Panc1 (cell line): ENCODE data around the gene NEK1. TPM values are rescaled to one million over a fixed set of nuclear protein-coding genes. Genes with fewer than 3 reads are reported as not detected.
"Not testable (repeated sequence)": the region's sequence is repeated elsewhere in the genome, so short reads cannot be mapped to it uniquely, and the experiment has no call there.

Source experiments
- ATAC-seq: fragments of 200-7000 bp; cut with Tn5 transposase; 2 replicates; pipeline ENCODE4 v1.9.1; 2020; ENCODE audit warnings: mild to moderate bottlenecking, moderate library complexity
- BruUV-seq: library from RNA; stranded (reverse); fragments of 400-500 nt; replicated peaks from 2 replicates; lab custom pipeline; 2021; lab: Mats Ljungman, UMichigan
- CTCF ChIA-PET: fragments of 300-600 bp; sonication (Branson Sonifier 250); formaldehyde crosslinking; loops from one replicate; lab custom pipeline; 2022; ENCODE audit warnings: antibody characterized with exemption; lab: Charles Lee
- POLR2A ChIA-PET: fragments of 300-600 bp; sonication (Branson Sonifier 250); formaldehyde crosslinking; loops from one replicate; lab custom pipeline; 2022; ENCODE audit warnings: antibody characterized with exemption; lab: Charles Lee
- DNase-seq: peaks from one replicate; pipeline ENCODE4 v3.0.0-alpha.2; 2010; ENCODE audit warnings: low read depth, low spot score
- H3K27ac ChIP-seq: 2 replicates; pipeline ENCODE4 v1.5.1; 2011; ENCODE audit warnings: mild to moderate bottlenecking, low read length, inconsistent platforms
- H3K27me3 ChIP-seq: fragments of 200-500 bp; sonication (Bioruptor generic); 2 replicates; pipeline ENCODE4 v1.6.0; 2014; ENCODE audit warnings: low read length, inconsistent platforms; ENCODE audit not compliant: control insufficient read depth, insufficient read depth
- H3K36me3 ChIP-seq: fragments of 200-500 bp; sonication (Bioruptor generic); 2 replicates; pipeline ENCODE4 v1.5.1; 2014; ENCODE audit warnings: inconsistent platforms, mild to moderate bottlenecking, low read length, moderate library complexity; ENCODE audit not compliant: control insufficient read depth, insufficient read depth
- H3K4me1 ChIP-seq: 2 replicates; pipeline ENCODE4 v1.5.1; 2011; ENCODE audit warnings: inconsistent platforms, mild to moderate bottlenecking, low read length, moderate library complexity; ENCODE audit not compliant: control insufficient read depth, insufficient read depth
- H3K4me3 ChIP-seq, 2 experiments: 2 replicates each; pipeline ENCODE4 v1.5.1; 2011 to 2012; ENCODE audit warnings: low read depth in 2 of 2, low read length in 2 of 2, mild to moderate bottlenecking in 2 of 2, inconsistent platforms in 1 of 2, moderate library complexity in 1 of 2
- H3K9me3 ChIP-seq: fragments of 200-500 bp; sonication (Bioruptor generic); 2 replicates; pipeline ENCODE4 v1.5.1; 2014; ENCODE audit warnings: low read depth, mild to moderate bottlenecking, inconsistent platforms, low read length, moderate library complexity; ENCODE audit not compliant: control insufficient read depth, insufficient read depth
- POLR2AphosphoS5 ChIP-seq: IDR thresholded peaks from 2 replicates; pipeline ENCODE4 v1.6.1; 2012; ENCODE audit warnings: mild to moderate bottlenecking, low read depth, low read length, moderate library complexity
- SIN3A ChIP-seq: IDR thresholded peaks from 2 replicates; pipeline ENCODE4 v1.6.1; 2012; ENCODE audit warnings: low read depth, mild to moderate bottlenecking, low read length, moderate library complexity, borderline replicate concordance; ENCODE audit not compliant: insufficient read depth
- TCF7L2 ChIP-seq: IDR thresholded peaks from 2 replicates; pipeline ENCODE4 v1.6.1; 2011; ENCODE audit warnings: mild to moderate bottlenecking, low read depth, low read length, inconsistent platforms
- in situ Hi-C: cut with HindIII; loops from 2 replicates; pipeline ENCODE4 v1.10.0; 2016; ENCODE audit warnings: low sequenced_read_pairs, low pct_unique_long_range_greater_than_20kb
- intact Hi-C: fragments of 100-400 bp; cut with micrococcal nuclease; formaldehyde crosslinking; loops from one replicate; pipeline ENCODE4 v1.10.0; 2022; ENCODE audit not compliant: unreplicated experiment
- total RNA-seq: library from RNA; stranded (reverse); gene quantifications from one replicate; pipeline ENCODE4 v1.2.1, GENCODE V29; 2021; ENCODE audit not compliant: unreplicated experiment
- TF ChIP-seq, protein P1 (sequence below): fragments of 450-650 bp; IDR thresholded peaks from 2 replicates; pipeline ENCODE4 v1.5.1; 2017; ENCODE audit warnings: mild to moderate bottlenecking
- TF ChIP-seq, protein P2 (sequence below), 2 experiments: IDR thresholded peaks; 2 replicates each; pipeline ENCODE4 v1.6.1; 2011 to 2012; ENCODE audit warnings: low read depth in 2 of 2, control low read depth in 1 of 2, low read length in 1 of 2, mild to moderate bottlenecking in 1 of 2, moderate library complexity in 1 of 2; ENCODE audit not compliant: insufficient read depth in 1 of 2

Gene NEK1
- total RNA-seq, 1 experiment from 2014 or later, result 9.2 TPM

DNA sequence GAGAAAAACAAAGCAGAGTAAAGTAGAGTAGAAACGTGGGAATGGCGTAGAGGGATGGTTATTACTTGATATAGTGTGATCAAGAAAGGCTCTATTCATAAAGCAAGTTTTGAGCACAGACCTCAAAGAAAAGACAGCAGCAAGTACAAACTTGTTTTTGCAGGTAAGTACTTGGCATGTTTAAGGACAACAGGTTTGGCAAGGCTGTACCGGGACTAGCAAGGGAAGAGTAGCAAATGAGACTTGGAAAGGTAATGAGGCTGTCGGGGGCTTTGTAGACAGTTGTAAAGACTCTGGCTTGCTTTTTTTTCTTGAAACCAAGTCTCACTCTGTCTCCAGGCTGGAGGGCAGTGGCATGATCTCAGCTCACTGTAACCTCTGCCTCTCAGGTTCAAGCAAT, 40.9 kb downstream of the NEK1 start:
- no peaks in the 10 kb centered on the region for H3K9me3 ChIP-seq
- H3K4me3 ChIP-seq, result no peak overlapping the region
- TF ChIP-seq TCF7L2 (no peak), SIN3A (no peak), POLR2AphosphoS5 (no peak)
- TF ChIP-seq, protein P1, sequence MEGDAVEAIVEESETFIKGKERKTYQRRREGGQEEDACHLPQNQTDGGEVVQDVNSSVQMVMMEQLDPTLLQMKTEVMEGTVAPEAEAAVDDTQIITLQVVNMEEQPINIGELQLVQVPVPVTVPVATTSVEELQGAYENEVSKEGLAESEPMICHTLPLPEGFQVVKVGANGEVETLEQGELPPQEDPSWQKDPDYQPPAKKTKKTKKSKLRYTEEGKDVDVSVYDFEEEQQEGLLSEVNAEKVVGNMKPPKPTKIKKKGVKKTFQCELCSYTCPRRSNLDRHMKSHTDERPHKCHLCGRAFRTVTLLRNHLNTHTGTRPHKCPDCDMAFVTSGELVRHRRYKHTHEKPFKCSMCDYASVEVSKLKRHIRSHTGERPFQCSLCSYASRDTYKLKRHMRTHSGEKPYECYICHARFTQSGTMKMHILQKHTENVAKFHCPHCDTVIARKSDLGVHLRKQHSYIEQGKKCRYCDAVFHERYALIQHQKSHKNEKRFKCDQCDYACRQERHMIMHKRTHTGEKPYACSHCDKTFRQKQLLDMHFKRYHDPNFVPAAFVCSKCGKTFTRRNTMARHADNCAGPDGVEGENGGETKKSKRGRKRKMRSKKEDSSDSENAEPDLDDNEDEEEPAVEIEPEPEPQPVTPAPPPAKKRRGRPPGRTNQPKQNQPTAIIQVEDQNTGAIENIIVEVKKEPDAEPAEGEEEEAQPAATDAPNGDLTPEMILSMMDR, result no peak
- TF ChIP-seq, protein P2, sequence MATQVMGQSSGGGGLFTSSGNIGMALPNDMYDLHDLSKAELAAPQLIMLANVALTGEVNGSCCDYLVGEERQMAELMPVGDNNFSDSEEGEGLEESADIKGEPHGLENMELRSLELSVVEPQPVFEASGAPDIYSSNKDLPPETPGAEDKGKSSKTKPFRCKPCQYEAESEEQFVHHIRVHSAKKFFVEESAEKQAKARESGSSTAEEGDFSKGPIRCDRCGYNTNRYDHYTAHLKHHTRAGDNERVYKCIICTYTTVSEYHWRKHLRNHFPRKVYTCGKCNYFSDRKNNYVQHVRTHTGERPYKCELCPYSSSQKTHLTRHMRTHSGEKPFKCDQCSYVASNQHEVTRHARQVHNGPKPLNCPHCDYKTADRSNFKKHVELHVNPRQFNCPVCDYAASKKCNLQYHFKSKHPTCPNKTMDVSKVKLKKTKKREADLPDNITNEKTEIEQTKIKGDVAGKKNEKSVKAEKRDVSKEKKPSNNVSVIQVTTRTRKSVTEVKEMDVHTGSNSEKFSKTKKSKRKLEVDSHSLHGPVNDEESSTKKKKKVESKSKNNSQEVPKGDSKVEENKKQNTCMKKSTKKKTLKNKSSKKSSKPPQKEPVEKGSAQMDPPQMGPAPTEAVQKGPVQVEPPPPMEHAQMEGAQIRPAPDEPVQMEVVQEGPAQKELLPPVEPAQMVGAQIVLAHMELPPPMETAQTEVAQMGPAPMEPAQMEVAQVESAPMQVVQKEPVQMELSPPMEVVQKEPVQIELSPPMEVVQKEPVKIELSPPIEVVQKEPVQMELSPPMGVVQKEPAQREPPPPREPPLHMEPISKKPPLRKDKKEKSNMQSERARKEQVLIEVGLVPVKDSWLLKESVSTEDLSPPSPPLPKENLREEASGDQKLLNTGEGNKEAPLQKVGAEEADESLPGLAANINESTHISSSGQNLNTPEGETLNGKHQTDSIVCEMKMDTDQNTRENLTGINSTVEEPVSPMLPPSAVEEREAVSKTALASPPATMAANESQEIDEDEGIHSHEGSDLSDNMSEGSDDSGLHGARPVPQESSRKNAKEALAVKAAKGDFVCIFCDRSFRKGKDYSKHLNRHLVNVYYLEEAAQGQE (IDR thresholded peaks at IDR 0.05; ENCODE audit: insufficient read depth in 1 of 2, low read depth in 2 of 2, low read length in 1 of 2), result no peak
- DNase-seq (no peak), ATAC-seq (no peak)
- BruUV-seq, result no TSS peak
- H3K27me3 ChIP-seq, result no peaks in the 10 kb centered on the region
- no peak overlapping the region for H3K27ac ChIP-seq
- H3K4me1 ChIP-seq, result no peaks in the 10 kb centered on the region
- intact Hi-C loops (no loop called here), in situ Hi-C loops (no loop called here)
- ChIA-PET CTCF (no interaction called here), POLR2A (no interaction called here)
- no peaks in the 10 kb centered on the region for H3K36me3 ChIP-seq

DNA sequence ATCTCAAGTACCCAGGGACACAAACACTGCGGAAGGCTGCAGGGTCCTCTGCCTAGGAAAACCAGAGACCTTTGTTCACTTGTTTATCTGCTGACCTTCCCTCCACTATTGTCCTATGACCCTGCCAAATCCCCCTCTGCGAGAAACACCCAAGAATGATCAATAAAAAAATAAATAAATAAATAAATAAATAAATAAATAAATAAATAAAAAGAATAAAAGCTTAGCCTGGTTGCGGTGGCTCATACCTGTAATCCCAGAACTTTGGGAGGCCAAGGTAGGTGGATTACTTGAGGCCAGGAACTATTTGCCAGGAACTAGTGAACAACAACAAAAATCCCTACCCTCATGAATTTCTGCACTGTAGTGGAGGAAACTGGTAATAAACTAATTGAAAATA, 41.4 kb downstream of the NEK1 start:
- H3K4me1 ChIP-seq, BruUV-seq, H3K36me3 ChIP-seq, POLR2A ChIA-PET, intact Hi-C loops, H3K27me3 ChIP-seq, in situ Hi-C loops, H3K9me3 ChIP-seq, H3K4me3 ChIP-seq, DNase-seq, H3K27ac ChIP-seq, CTCF ChIA-PET, ATAC-seq: not testable (repeated sequence)

DNA sequence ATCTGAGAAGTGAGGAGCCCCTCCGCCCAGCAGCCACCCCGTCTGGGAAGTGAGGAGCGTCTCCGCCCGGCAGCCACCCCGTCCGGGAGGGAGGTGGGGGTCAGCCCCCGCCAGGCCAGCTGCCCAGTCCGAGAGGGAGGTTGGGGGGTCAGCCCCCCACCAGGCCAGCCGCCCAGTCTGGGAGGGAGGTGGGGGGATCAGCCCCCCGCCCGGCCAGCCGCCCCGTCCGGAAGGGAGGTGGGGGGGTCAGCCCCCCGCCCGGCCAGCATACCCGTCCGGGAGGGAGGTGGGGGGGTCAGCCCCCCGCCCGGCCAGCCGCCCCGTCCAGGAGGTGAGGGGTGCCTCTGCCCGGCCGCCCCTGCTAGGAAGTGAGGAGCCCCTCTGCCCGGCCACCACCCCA, 42.1 kb downstream of the NEK1 start:
- BruUV-seq, in situ Hi-C loops, H3K27ac ChIP-seq, CTCF ChIA-PET, ATAC-seq, POLR2A ChIA-PET, H3K4me1 ChIP-seq, H3K4me3 ChIP-seq, H3K9me3 ChIP-seq, H3K27me3 ChIP-seq, H3K36me3 ChIP-seq, DNase-seq, intact Hi-C loops: not testable (repeated sequence)

DNA sequence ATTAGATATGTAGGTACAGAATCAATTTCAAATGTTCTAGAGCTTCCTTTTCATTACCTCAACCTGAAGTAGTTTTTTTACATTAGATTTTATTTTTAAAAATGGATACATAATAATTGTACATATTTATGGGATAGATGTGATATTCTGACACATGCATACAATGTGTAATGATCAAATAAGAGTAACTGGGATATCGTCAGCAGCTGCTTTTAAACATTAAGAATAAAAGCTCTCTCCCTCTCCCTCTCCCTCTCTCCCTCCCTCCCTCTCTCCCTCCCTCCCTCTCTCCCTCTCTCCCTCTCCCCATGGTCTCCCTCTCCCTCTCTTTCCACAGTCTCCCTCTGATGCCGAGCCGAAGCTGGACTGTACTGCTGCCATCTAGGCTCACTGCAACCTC, 43.2 kb downstream of the NEK1 start:
- BruUV-seq, H3K27me3 ChIP-seq, H3K4me1 ChIP-seq, in situ Hi-C loops, ATAC-seq, H3K4me3 ChIP-seq, H3K36me3 ChIP-seq, CTCF ChIA-PET, H3K27ac ChIP-seq, DNase-seq, H3K9me3 ChIP-seq, POLR2A ChIA-PET, intact Hi-C loops: not testable (repeated sequence)
